ENCODE measurements around the gene C5orf58. TPM values are rescaled to one million over a fixed set of nuclear protein-coding genes. Genes with fewer than 3 reads are reported as not detected.

Gene C5orf58
- total RNA-seq, 1 donor from 2014 or later, result not detected

DNA sequence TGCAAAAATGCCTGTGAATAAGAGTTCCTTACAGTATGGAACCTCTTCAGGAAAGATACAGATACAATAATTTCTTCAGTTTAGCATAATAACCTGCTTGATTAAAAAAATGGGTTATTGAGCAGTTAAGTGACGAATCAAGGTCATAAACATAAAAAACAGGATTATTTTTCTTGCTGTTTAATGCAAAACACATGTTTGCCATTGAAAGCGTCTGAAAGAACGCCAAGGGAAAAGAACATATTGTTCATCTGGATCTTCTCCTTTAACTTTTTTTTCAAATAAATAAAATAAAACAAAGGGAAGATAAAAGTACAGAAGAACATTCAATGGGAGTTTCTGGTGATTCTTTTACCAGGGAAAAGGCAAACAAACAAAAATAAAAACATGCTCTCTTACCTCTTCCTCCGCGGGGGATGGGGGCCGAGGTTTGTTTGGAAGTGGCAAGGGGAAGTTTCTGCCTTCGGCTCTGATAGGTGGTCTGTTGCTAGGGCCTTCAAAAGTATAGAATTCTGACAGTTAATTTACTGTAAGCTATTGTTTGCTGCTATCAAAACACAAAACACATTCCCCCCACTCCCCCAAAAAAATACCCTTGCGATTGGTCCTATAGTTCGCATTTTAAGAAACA is 20.1 kb downstream of the C5orf58 start:
- DNase-seq (ENCODE audit: low read depth, low spot score), result no peak

- DNase-seq (ENCODE audit: low read depth, low spot score), result no peak
Measured at GRCh38 chr5:170254056-170254455, 21.3 kb downstream of the C5orf58 start.

DNA sequence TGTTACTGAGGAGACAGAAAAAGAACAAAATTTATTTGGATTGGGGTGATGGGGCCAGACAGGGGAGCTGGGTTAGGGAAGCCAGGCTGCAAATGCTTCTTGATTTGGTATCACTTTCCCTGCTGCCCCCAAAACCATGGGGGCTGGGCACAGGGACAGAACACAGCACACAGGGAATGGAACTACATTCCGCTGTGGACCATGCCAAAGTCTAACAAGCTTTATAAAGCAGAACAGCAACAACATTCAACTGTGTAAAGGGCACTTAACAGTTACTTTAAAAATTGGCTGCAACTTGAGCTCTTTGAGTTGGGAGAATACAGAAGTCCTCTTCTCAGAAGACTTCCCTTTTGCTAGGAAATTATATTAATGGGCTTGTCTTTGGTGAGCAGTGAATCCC is 23.8 kb downstream of the C5orf58 start:
- DNase-seq (ENCODE audit: low read depth, low spot score), result no peak

- DNase-seq (ENCODE audit: low read depth, low spot score), result no peak
Measured at GRCh38 chr5:170257370-170257769, 24.6 kb downstream of the C5orf58 start.

GRCh38 chr5:170261528-170262043 is 28.8 kb downstream of the C5orf58 start:
- no peak for DNase-seq (ENCODE audit: low read depth, low spot score)

GRCh38 chr5:170262061-170263045 is 29.6 kb downstream of the C5orf58 start:
- no peak for DNase-seq (ENCODE audit: low read depth, low spot score)

DNA sequence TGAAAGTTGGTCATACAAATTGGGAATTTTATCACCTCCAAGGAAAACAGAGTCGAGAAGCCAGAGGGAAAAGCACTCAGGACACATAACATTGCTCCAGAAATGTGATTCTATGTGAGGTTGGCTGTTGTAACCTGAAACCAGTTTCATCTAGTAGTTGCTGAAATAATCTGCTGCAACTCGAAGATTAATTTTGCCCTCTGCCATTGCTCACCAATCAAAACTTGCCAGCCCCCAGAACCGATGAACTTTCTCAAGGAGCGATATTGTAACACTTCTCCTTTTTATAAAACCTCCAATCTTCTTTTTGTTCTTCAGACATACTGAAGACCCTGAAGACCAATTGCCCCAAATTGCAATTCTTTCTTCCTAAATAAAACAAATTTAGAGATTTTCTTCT is 31.1 kb downstream of the C5orf58 start:
- DNase-seq (ENCODE audit: low read depth, low spot score), result no peak

GRCh38 chr5:170265522-170265921 is 32.7 kb downstream of the C5orf58 start:
- DNase-seq (ENCODE audit: low read depth, low spot score), result no peak

GRCh38 chr5:170266570-170267381 is 34.0 kb downstream of the C5orf58 start:
- DNase-seq (ENCODE audit: low read depth, low spot score), result no peak

DNA sequence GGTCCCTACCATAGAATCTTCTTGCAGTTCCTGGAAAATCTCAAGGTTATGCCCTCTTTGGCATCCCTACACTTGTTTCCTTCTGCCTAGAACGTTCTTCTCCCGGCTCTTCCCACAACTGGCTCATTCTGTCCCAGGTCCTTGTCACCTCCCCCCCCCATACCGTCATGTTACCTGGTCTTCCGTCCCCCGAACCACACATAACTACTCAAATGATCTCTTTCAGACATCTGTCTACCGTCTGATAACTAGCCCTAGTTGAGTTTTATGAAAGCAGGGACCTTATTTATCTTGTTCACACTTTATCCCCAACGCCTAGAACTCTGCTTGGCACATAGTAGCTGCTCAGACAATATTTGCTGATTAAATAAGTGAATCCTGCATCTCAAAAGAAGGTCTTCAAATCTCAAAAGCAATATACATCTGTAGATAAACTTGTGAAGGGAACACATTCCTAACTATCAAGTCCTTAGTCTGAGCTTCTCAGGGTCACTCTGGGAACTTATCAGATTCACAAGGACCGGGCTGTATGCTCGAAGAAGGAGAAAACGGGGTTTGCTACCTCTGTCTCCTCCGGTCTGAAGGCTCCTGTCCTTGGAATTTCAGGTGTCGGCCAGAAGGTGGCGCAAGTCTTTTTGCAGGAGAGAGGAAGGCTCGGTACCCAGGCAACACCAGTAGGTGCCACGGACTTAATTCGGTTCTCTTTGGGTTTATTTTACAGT is 34.8 kb downstream of the C5orf58 start:
- DNase-seq (ENCODE audit: low read depth, low spot score), result peak; percentile 50

GRCh38 chr5:170268153-170268689 is 35.4 kb downstream of the C5orf58 start:
- DNase-seq (ENCODE audit: low read depth, low spot score), result no peak

GRCh38 chr5:170268884-170269283 is 36.1 kb downstream of the C5orf58 start:
- no peak for DNase-seq (ENCODE audit: low read depth, low spot score)

DNA sequence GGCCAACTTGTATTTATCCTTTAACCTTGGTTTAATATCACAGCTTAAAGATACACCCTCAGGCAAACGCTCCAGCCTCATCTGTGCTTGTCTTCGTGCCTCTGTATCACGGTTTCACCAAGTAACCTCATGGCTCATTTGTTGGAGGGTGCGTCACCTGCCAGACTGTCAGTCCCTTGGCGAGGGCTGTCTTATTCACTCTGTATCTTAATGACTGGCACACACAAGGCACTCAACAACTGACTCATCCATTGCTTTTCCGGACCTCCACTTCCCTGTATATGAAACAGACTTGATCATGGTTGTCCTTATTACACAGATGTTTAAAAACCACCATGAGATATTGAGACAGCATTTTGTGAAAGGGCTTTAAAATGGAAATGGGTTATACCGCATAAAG is 36.8 kb downstream of the C5orf58 start:
- peak; percentile 26 for DNase-seq (ENCODE audit: low read depth, low spot score)

- no peak for DNase-seq (ENCODE audit: low read depth, low spot score)
Measured at GRCh38 chr5:170270293-170271069, 37.7 kb downstream of the C5orf58 start.

DNA sequence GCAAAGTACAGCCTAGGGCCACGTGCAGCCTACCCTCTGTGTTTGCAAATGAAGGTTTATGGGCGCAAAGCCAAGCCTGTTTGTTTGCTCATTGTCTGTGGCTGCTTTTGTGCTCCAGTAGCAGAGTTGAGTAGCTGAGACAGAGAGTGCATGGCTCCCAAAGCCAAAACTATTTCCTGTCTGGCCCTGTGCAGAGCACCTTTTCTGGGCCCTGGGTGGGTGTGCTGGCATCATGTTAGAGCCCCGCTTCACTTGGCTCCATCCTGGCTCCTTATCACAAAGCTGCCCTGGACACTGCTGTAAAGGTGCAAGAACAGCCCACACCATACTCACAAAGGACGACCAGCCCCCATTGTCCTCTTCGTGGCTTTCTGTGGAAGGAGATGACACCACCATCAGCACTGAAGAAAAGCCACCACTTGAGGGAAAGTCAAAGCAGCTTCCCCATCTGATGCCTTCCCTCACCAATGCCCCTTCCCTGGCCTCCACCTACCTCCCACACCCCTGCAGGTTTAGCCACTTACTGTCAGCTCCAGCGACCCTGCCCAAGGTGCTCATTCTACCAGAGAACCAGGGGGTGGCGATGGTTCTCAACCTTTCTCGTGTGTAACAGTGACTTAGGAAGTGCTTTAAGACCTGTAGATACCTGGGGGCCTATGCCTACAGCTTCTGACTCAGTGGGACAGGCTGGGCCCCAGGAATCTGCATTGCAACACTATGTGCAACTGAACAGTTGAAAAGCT is 41.4 kb downstream of the C5orf58 start:
- DNase-seq (ENCODE audit: low read depth, low spot score), result no peak

DNA sequence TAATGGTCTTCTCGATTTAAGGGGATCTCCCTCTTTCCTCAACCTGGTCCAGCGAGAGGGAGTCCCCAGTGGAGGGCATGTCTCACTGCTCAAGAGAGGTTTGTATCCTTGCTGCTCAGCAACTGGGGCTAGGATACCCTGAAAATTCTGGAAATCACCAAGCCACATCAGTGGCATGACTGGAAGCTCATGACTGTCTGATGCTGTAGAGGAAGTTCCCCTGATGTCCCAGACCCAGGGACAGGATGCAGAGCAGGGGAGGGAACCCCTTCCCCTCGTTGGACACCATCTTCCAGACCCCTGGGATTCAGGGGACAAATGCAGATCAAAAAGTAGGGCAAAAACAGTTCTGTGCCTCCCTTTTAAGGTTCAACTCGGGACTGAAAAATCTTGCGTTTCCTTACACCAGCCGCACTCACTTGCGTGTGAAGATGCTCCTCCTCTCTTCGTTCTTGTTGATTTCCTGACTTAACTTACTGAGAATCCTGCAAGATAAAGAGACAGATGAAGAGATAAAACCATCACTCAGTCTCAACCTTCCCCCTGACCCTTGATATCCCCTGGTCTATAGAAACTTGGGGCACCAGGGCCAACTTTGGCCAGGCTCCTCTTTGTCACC is 42.7 kb downstream of the C5orf58 start:
- DNase-seq (ENCODE audit: low read depth, low spot score), result no peak

DNA sequence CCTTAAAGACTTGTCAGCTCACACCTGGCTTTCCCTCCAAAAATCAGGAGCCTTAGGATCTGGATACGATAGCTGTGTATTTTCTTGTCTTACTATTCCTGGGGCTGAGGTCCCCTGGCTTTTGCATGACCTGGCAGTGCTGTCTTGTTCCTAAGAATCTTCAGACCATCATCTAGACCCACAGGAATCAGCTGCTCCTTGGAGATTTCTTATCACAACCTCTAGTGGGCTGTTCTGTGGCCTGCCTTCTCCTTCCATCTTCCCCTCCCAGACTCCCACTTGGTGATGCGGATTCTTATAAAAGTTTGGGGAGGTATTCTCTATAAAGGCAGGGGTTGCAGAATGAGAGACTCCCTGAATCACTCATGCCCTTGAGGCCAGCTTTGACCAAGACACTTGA is 43.4 kb downstream of the C5orf58 start:
- no peak for DNase-seq (ENCODE audit: low read depth, low spot score)

DNA sequence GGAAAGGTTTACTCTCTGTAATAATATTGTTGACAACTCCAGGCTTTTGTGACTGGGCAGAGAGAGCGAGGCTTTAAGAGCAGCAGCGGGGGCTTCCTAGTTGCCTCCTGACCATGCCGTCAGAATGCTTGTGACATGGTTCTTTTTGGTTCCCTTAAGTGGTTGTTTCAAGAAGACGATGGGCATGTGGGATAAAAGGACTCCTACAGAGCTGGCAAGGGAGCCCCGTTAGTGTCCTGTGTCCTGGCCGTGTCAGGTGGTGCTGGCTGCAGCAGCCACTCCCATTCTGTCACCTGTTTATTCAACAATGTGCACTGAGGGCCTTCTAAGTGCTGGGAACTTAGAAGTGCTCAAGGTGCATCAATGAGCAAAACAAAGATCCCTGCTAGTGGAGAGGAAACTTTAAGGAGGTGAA is 45.1 kb downstream of the C5orf58 start:
- DNase-seq (ENCODE audit: low read depth, low spot score), result no peak

Data from pulmonary artery endothelial cell (primary cell).